Fibroblast of lung (primary cell): ENCODE data around the gene HEBP2. TPM values are rescaled to one million over a fixed set of nuclear protein-coding genes. Genes with fewer than 3 reads are reported as not detected.

Experiments used
- DNase-seq, 2 donors: peaks; one replicate each; pipeline versions ENCODE4 v3.0.0 to v3.0.0-alpha.2; 2010; ENCODE audit warnings: low read depth in 2 of 2
- H2AFZ ChIP-seq: 2 replicates; pipeline ENCODE4 v1.5.1; 2012; ENCODE audit warnings: low read length, control low read depth, inconsistent platforms
- H3K27ac ChIP-seq: 2 replicates; pipeline ENCODE4 v1.5.1; 2011; ENCODE audit warnings: low read length, control low read depth; ENCODE audit not compliant: insufficient read depth
- H3K27me3 ChIP-seq: 2 replicates; pipeline ENCODE4 v1.5.1; 2011; ENCODE audit warnings: mild to moderate bottlenecking, low read length; ENCODE audit not compliant: control insufficient read depth, insufficient read depth
- H3K36me3 ChIP-seq: 2 replicates; pipeline ENCODE4 v1.5.1; 2011; ENCODE audit warnings: low read length; ENCODE audit not compliant: control insufficient read depth, insufficient read depth
- H3K4me1 ChIP-seq: 2 replicates; pipeline ENCODE4 v1.5.1; 2011; ENCODE audit warnings: low read length; ENCODE audit not compliant: control insufficient read depth, insufficient read depth; ENCODE audit errors: extremely low read depth
- H3K4me2 ChIP-seq: 2 replicates; pipeline ENCODE4 v1.5.1; 2011; ENCODE audit warnings: low read length, control low read depth; ENCODE audit not compliant: insufficient read depth; ENCODE audit errors: extremely low read depth
- H3K4me3 ChIP-seq, 4 experiments: fragments of 200-600 bp in 1 of 4; sonication (generic) in 1 of 4; replicated peaks in 1 of 4; 2 replicates each; pipeline ENCODE4 v1.5.1; 2011 to 2016; ENCODE audit warnings: low read length in 4 of 4, low read depth in 3 of 4, mild to moderate bottlenecking in 3 of 4, control low read depth in 2 of 4, inconsistent platforms in 1 of 4, mixed read lengths in 1 of 4; ENCODE audit not compliant: insufficient read depth in 1 of 4; ENCODE audit errors: control extremely low read depth in 1 of 4
- H3K79me2 ChIP-seq: 2 replicates; pipeline ENCODE4 v1.5.1; 2012; ENCODE audit warnings: mild to moderate bottlenecking, low read length, inconsistent platforms; ENCODE audit not compliant: control insufficient read depth, insufficient read depth
- H3K9ac ChIP-seq: 2 replicates; pipeline ENCODE4 v1.5.1; 2011; ENCODE audit warnings: mild to moderate bottlenecking, low read length, control low read depth; ENCODE audit not compliant: insufficient read depth
- H3K9me3 ChIP-seq: 2 replicates; pipeline ENCODE4 v1.5.1; 2012; ENCODE audit warnings: low read depth, low read length; ENCODE audit not compliant: control insufficient read depth, insufficient read depth
- H4K20me1 ChIP-seq: 2 replicates; pipeline ENCODE4 v1.5.1; 2011; ENCODE audit warnings: low read length; ENCODE audit not compliant: control insufficient read depth, insufficient read depth; ENCODE audit errors: extremely low read depth
- CTCF ChIP-seq, 2 donors: IDR thresholded peaks in 1 of 2; conservative IDR thresholded peaks in 1 of 2; 1 replicate in 1 of 2; 2 replicates in 1 of 2; pipeline ENCODE4 v1.5.1; 2011 to 2012; ENCODE audit warnings: low read length in 2 of 2, control low read depth in 1 of 2, inconsistent platforms in 1 of 2, low read depth in 1 of 2, mild to moderate bottlenecking in 1 of 2
- EZH2 ChIP-seq: IDR thresholded peaks from 2 replicates; pipeline ENCODE4 v1.5.1; 2012; ENCODE audit warnings: low read length, control low read depth, mild to moderate bottlenecking; ENCODE audit errors: missing control alignments
- polyA plus RNA-seq, 2 donors: library from polyadenylated mRNA; depleted of rRNA in 1 of 2; stranded (reverse) in 1 of 2; unstranded in 1 of 2; fragments of >200 nt; gene quantifications; 2 replicates each; pipeline ENCODE4 v1.2.1, GENCODE V29; 2011 to 2012; ENCODE audit warnings: missing spikeins in 1 of 2
- total RNA-seq: library from RNA; depleted of rRNA; stranded (reverse); fragments of >200 nt; gene quantifications from 2 replicates; pipeline ENCODE4 v1.2.1, GENCODE V29; 2014

The HEBP2 gene
- total and polyA plus RNA-seq, 2 donors (not counting 1 experiment from before 2014, with no cell fraction given) = 21.5 to 30.0 TPM

- DNase-seq = peak in 1 of 2 donors; percentile 6
These were observed 3.7 kb upstream of the HEBP2 start for GRCh38 chr6:138400326-138400725.

GRCh38 chr6:138401960-138402837, 1.8 kb upstream of the HEBP2 start:
- H4K20me1 ChIP-seq = no peaks in the 10 kb centered on the region
- no peaks in the 10 kb centered on the region for H3K27me3 ChIP-seq
- no peak overlapping the region for H3K9ac ChIP-seq
- H3K4me1 ChIP-seq = peaks cover 2% of the 10 kb centered on the region
- TF ChIP-seq CTCF (conservative IDR thresholded peaks at IDR 0.05 in 1 of 2, IDR thresholded peaks at IDR 0.05 in 1 of 2; ENCODE audit: low read depth in 1 of 2, low read length in 2 of 2) (no peak), EZH2 (no peak)
- no peak overlapping the region for H2AFZ ChIP-seq
- H3K79me2 ChIP-seq = no peaks in the 10 kb centered on the region
- H3K9me3 ChIP-seq = no peaks in the 10 kb centered on the region
- H3K27ac ChIP-seq = no peak overlapping the region
- peaks cover 6% of the 10 kb centered on the region for H3K36me3 ChIP-seq
- H3K4me3 ChIP-seq = no peak overlapping the region
- H3K4me2 ChIP-seq = no peak overlapping the region
- DNase-seq = no peak

More at GRCh38 chr6:138400326-138400725, 3.7 kb upstream of the HEBP2 start:
- Histone ChIP-seq H3K4me2 (no peak overlapping the region), H3K4me1 (peaks cover 2% of the 10 kb centered on the region), H3K9ac (no peak overlapping the region), H3K36me3 (no peaks in the 10 kb centered on the region), H3K4me3 (no peak overlapping the region), H3K79me2 (no peaks in the 10 kb centered on the region), H4K20me1 (no peaks in the 10 kb centered on the region), H3K9me3 (no peaks in the 10 kb centered on the region), H3K27ac (no peak overlapping the region), H2AFZ (no peak overlapping the region), H3K27me3 (no peaks in the 10 kb centered on the region)
- no peak for TF ChIP-seq CTCF (conservative IDR thresholded peaks at IDR 0.05 in 1 of 2, IDR thresholded peaks at IDR 0.05 in 1 of 2; ENCODE audit: low read depth in 1 of 2, low read length in 2 of 2)
- TF ChIP-seq EZH2 = no peak

GRCh38 chr6:138402838-138403187, 1.2 kb upstream of the HEBP2 start:
- Histone ChIP-seq H3K36me3 (peaks cover 7% of the 10 kb centered on the region), H3K79me2 (no peaks in the 10 kb centered on the region), H3K4me1 (peaks cover 1% of the 10 kb centered on the region), H4K20me1 (no peaks in the 10 kb centered on the region), H3K27me3 (no peaks in the 10 kb centered on the region), H3K27ac (no peak overlapping the region), H3K9ac (no peak overlapping the region), H3K4me3 (peak overlapping the region in 1 of 4 experiments; percentile 91), H3K4me2 (peak overlapping the region; percentile 90), H2AFZ (no peak overlapping the region), H3K9me3 (no peaks in the 10 kb centered on the region)
- TF ChIP-seq CTCF (conservative IDR thresholded peaks at IDR 0.05 in 1 of 2, IDR thresholded peaks at IDR 0.05 in 1 of 2; ENCODE audit: low read depth in 1 of 2, low read length in 2 of 2) (no peak), EZH2 (no peak)
- DNase-seq = no peak
